HG03097 (cell line): ENCODE data around the gene CDC42SE2.
"Not testable (repeated sequence)": the region's sequence is repeated elsewhere in the genome, so short reads cannot be mapped to it uniquely, and the experiment has no call there.

Experiments
- ATAC-seq: cut with Tn5 transposase; IDR thresholded peaks from one replicate; pipeline ENCODE4 v1.9.1; 2021; ENCODE audit not compliant: unreplicated experiment, low FRiP score

The CDC42SE2 gene

GRCh38 chr5:131246504-131246903 is 17.3 kb upstream of the CDC42SE2 start:
- ATAC-seq: no peak

DNA sequence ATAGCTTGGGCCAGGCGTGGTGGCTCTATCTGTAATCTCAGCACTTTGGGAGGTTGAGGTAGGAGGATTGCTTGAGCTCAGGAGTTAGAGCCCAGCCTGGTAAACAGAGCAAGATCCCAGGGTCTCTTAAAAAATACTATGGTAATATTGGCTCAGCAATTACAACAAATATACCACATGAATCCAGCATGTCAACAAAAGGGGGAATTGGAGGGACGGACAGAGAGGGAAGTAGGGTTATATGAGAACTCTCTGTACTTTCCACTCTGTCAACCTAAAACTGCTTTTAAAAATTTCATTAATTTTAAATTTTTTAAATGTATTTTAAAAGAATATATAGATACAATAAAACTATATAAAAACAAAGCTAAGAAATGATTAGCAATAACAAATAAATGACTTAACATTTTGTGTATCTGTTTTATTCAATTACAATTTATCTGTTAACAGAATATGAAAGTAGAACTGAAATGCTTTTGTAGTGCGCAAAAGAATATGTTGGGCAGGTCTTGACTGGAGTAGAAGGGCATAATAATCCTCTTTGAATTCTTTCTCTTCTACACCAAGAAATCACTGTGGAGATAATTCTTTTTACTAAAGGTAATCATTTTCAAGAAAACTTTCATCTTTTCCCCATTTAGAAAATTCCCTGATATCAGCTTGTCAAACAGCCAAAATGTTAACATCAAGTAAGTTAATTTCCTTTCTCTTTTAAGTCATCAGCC is 12.9 kb upstream of the CDC42SE2 start:
- ATAC-seq: no peak

GRCh38 chr5:131252824-131253171 is 11.1 kb upstream of the CDC42SE2 start:
- peak; percentile 85 for ATAC-seq

DNA sequence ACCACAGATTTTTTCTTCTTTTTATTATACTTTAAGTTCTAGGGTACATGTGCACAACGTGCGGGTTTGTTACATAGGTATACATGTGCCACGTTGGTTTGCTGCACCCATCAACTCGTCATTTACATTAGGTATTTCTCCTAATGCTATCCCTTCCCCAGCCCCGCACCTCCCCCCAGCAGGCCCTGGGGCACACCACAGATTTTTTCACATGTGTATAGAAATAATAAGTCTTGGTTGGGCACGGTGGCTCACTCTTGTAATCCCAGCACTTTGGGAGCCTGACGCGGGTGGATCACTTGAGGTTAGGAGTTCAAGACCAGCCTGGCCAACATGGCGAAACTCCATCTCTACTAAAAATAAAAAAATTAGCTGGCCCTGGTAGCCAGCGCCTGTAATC is 9.8 kb upstream of the CDC42SE2 start:
- ATAC-seq: not testable (repeated sequence)

DNA sequence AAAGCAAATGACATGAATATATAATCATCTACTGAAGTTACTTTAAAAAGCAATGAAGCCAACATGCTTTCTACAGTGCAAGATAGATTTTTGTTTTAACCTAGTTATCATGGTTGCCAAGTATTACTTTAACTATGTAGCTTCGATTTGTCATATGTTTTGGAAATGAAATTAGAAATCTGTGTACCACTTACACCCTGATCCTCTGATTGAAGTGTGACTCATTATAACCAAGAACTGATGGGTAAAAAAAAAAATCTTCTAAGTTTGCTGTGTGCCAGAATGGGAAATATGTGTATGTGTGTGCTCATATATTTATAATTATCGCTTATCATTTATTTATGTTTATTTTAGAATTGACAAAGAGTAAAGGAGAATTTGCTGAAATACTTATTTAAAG is 9.1 kb upstream of the CDC42SE2 start:
- ATAC-seq: no peak

- no peak for ATAC-seq
Observed at GRCh38 chr5:131256507-131256823, 7.4 kb upstream of the CDC42SE2 start.

- no peak for ATAC-seq
Observed at GRCh38 chr5:131258733-131259132, 5.1 kb upstream of the CDC42SE2 start.

DNA sequence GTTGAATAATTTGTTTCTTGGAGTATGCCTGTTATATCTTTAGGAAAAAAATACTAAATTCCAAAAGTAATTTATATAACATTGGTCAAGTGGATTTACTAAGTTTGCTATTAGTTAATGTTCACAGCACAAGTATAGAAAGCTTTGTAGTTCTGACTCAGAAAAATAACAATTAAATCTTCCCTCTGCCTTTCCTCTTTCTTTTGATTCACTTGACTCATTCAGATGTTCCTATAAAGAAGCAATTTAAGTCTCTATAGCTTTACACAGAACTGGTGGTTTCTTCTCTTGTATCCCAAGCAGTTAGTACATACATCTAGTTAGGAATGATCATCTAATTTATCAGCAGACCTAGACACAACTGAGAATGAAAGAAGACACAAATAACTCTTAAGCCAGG is 4.5 kb upstream of the CDC42SE2 start:
- no peak for ATAC-seq

GRCh38 chr5:131260895-131261294 is 3.0 kb upstream of the CDC42SE2 start:
- ATAC-seq: no peak

GRCh38 chr5:131261483-131261882 is 2.4 kb upstream of the CDC42SE2 start:
- no peak for ATAC-seq

DNA sequence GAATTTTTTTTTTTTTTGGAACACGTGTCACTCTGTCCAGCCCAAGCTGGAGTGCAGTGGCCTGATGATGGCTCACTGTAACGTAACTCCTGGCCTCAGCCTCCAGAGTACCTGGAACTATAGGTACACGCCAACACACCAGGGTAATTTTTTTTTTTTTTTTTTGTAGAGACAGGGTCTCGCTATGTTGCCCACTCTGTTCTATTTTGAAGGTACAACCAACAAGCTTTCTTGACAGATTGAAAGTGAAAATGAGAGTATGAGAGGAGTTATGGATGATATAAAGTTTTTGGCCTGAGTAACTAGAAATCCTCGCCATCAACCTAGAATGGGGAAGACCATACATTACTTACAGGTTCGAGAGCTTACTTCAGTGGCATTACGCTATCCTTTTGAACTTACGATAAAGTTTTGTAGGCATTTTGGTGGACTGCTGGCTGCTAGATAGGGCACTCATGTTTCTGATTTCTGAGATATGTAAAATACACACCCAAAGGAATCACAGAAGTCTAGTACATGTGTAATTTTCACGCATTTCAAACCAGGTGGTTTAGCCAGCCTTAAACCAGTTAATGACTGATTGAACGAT is 806 bp upstream of the CDC42SE2 start:
- ATAC-seq: peak; percentile 20

DNA sequence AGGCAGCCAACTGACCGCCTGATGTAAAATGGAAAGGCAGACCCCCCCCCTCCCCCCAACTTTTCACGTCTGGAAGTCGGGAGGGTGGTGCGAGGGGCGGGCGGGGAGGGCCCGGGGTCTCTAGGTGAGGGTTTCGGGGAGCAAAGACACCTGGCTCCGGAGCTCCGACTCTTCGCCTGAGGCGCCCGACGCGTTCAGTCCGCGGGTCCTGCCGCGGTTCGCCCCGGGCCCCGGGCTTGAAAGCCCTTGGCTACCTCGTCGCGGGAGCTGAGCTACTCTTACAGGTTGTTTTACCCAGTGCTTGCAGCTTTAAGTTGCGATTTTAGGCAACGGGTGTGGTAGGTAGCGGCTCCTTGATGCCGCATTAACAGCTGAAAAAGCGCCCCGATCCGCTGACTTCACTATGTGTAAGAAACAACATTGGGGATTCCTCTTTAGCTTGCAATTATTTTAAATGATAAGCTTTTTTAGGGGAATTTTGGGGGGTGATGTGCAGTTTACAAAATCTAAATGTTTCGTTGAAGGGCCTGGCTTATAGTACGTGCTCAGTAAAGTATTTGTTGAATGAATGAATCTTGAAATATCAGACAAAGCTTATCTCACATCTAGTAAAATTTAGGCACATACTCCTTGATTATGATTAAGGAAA is 722 bp downstream of the CDC42SE2 start:
- ATAC-seq: peak; percentile 1

DNA sequence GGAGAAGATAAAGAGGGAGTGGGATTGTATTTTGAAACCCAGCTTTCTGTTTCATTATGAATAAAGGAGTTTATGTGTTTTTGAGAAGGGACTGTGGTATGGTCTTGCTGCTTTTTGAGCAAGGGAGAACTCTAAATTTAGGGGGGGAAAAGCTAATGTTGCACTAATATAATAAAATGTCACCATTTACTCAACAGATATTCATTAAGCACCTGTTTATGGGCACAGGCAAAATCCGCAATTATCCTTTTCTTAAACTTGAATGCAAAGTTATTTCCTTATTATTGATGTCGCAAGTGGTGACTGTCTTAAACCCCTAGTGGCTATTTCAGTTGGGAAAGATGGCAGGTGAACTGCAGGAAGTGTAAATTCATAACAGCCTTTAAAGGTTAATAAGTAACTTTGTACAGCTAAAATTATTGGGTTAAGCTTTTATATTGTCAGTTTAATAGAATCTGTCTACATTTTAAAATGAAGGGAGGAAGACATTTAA is 1.5 kb downstream of the CDC42SE2 start:
- peak; percentile 34 for ATAC-seq

- no peak for ATAC-seq
Observed at GRCh38 chr5:131266370-131267060, 2.7 kb downstream of the CDC42SE2 start.

GRCh38 chr5:131268758-131269370 is 5.0 kb downstream of the CDC42SE2 start:
- no peak for ATAC-seq

- no peak for ATAC-seq
Observed at GRCh38 chr5:131270809-131271208, 7.0 kb downstream of the CDC42SE2 start.

DNA sequence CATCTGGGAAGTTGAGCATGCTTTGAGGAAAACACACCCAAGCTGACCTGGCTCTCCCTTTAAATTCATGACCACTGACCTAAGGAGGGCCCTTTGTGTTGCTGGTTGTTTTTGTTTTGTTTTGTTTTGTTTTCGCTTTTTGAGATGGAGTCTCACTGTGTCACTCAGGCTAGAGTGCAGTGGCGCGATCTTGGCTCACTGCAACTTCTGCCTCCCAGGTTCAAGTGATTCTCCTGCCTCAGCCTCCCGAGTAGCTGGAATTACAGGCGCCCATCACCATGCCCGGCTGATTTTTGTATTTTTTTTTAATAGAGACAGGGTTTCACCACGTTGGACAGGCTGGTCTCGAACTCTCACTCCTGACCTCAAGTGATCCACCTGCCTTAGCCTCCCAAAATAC is 8.0 kb downstream of the CDC42SE2 start:
- ATAC-seq: not testable (repeated sequence)

GRCh38 chr5:131272307-131272706 is 8.5 kb downstream of the CDC42SE2 start:
- no peak for ATAC-seq

- ATAC-seq: no peak
Observed at GRCh38 chr5:131272724-131273123, 8.9 kb downstream of the CDC42SE2 start.

DNA sequence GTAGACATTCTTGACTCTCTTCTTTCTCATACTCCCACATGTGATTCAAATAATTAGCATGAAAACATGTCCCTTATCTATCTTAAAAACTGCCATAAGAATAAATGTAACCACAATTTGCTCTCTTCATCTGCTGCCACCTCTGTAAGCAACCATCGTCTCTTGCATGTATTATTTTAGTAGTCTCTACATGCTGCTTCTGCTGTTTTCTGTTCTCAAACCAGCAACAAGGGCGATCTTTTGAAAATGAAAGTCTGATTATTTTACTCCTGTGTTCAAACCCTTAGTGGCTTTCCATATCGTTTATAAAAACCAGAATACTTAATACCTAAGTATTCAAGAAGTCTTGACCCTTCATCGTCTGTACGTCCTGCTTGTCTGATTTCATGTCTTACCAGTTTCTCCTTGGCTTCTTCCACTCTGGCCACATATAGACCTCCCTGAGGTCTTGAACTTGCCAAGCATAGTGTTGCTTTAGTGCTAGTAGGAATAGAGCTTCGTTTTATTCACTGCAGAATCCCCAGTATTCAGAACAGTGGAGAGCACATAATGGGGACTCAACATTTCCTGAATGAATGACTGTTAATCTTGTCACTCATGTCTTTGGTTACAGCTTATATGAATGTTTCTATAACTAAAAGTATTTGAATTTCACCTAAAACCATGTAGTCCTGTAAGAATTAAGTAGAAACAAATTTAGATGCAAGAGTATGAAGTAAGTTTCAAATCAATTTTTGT is 10.6 kb downstream of the CDC42SE2 start:
- ATAC-seq: no peak
